ENCODE measurements around the gene PROC.

GRCh38 chr2:127463155-127463991 is 45.1 kb downstream of the PROC start:
- TF ChIP-seq POLR2AphosphoS2 (IDR thresholded peaks at IDR 0.05; ENCODE audit: low read length) (no peak), HES1 (IDR thresholded peaks at IDR 0.05; ENCODE audit: low read depth) (no peak), SNAPC5 (CRISPR knock-in tag; IDR thresholded peaks at IDR 0.05) (no peak), HNRNPUL1 (IDR thresholded peaks at IDR 0.05; ENCODE audit: low read length) (no peak), ZSCAN29 (IDR thresholded peaks at IDR 0.05) (no peak), JUN (IDR thresholded peaks at IDR 0.05; ENCODE audit: borderline replicate concordance, low read depth, low read length) (no peak), JUN (CRISPR knock-in tag; IDR thresholded peaks at IDR 0.05; ENCODE audit: borderline replicate concordance) (no peak), PHF20 (IDR thresholded peaks at IDR 0.05; ENCODE audit: partially characterized antibody) (no peak), MXI1 (IDR thresholded peaks at IDR 0.05; ENCODE audit: low read depth, low read length) (no peak)
